COLO829 (cell line): ENCODE data around the gene ST3GAL3.

Experiments
- DNase-seq: peaks from one replicate; pipeline ENCODE4 v3.0.0; 2012; ENCODE audit warnings: low spot score

Gene ST3GAL3

DNA sequence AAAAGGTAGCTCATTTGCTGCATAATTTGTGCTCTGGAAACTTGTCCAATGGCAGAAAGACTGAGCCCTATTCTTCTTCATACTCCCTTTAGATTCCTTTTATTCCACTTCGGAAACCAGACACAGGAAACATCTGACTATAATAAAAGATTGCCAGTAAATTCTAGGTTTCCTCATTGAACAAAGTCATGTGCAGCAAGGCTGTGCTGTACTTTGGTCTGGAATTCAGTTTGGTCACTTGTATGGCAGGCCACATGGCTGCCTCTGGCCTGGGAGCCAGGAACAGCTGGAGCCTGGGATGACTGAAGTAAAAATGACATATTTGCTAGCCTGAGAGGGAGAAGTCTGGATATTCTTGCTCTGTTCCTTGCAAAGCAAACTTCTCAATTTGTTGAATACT, 79.6 kb downstream of the ST3GAL3 start:
- no peak for DNase-seq

DNA sequence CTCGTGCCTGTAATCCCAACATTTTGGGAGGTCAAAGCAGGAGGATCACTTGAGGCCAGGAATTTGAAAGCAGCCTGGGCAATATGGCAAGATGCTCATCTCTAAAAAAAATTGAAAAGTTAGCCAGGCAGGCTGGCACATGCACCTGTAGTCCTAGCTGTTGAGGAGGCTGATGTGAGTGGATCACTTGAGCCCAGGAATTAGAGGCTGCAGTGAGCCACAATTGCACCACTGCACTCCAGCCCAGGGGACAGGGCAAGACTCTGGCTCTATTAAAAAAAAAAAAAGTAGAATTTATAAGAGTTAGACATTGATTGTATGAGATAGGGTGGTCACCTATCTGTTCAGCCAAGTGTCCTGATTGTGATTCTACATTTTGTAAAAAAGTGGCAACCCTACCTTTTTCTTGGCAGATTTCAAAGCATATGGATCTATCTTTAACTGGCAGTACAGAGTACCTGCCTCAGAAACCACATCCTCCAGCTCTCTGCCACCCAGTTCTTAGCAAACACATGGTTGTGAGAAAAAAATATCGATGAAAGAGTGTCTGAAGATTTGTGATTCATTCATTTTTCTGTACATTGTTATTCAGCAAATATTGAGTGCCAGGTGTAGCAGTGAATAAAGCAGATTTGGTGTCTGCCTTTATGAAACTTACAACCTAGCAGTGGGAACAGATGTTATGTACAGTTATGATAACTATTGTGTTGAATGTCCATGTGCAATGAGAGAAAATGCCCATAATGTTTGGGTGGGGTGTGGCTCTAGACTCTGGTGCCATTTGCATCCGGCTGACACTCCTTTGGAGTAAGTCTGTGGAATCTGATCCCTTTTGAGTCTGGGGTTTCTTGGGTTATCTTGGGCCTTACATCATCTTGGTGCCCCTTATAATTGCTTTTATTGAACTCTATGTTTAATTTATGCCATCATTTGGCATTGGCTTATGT, 82.5 kb downstream of the ST3GAL3 start:
- DNase-seq = no peak

DNA sequence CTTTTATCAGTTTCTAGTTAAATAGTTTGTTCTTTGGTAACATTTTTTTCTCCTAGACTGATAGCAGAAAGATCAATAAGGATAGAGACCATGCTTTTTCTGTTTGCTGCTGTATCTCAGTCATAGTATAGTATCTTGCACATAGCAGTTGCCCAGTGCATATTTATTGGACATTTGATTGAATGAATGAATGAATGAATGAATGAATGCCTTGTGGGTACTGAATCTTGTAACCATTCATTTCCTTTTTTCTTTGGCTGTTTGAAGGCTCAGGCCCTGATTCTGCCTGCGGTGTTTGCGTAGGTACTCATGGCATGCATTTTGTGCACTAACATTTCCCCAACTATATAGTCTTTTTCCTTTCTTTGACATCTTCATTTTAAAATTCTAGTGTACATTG, 83.9 kb downstream of the ST3GAL3 start:
- no peak for DNase-seq

DNA sequence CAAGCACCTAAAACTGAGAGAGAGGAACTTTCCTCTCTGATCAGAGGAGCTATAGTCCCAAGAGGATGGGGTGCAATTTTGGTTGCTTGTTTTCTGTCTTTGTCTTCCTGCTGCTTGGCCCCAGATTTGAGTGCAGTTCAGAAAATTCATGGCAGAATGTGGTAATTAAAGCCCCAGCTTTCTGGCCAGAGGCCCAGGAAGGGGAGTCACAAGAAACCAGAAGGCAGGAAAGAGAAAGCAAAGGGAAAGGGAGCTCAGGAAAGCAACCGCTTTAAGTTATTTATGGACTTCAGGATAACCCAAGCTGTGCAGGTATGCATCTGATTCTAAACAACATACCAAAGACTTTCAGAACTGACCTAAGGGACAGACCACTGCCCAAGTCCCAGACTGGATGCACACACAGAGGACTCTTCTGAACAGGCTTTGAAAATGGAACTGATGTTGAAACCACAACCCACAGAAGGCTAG, 88.8 kb downstream of the ST3GAL3 start:
- DNase-seq = no peak

DNA sequence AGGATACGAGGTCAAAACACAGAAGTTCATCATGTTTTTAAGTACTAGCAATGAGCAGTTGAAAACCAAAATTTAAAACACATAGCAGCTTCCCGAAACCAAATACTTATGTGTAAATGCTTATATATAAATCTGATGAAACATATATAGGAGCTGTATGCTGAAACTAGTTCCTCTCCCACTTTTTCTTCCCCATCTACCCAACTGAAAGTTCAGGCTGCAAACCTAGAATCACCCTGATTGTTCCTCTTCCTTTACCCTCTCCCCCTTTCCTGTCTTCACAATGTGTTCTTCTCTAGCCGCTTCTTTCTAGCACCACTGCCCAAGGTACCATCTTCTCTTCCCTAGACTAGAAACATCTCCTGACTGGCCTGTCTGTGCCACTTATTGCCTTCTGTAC, 90.6 kb downstream of the ST3GAL3 start:
- no peak for DNase-seq

DNA sequence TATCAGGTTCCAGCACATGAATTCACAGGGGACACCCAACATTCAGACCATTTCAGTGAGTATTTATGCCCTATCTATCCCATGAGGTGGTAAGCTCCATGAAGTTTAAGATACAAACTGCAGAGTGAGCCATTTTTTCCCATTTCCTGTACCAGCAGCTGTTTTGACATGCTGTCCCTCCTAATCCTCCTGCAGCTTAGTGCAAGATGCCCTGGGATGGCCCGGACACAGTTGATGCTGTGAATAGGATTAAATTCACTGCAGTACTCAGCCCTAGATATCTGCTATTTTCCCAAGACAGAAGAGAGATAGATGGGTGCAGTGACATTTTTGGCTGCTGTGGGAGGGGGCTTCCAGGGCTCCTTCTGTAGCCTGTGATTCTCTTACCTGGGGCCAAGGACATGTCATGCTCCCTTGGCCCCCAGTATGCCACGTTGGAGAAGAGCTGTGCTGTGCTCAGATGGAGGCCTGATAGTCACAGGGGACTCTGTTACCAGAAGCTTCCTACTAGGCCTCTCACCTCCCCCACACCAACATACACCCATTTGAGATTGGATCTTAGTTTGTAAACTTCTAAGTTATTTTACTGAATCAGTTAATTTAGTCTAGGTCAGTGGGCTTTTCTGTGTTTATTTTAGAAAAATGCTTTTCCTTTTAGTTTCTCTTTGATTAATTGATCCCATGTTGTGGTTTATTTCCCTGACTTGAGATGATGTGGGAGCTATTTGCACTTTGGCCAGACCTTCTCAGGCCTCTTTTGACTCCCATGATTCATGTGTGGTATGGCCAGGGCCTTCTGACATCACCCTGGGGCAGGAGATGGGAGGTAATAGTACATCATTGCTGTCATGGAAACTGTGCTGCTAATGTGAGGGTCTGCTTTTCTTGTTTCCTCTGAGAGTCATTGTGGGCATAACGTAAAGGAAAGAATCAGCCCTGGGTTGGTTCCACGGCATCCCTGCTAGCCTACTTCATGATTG, 92.6 kb downstream of the ST3GAL3 start:
- no peak for DNase-seq

DNA sequence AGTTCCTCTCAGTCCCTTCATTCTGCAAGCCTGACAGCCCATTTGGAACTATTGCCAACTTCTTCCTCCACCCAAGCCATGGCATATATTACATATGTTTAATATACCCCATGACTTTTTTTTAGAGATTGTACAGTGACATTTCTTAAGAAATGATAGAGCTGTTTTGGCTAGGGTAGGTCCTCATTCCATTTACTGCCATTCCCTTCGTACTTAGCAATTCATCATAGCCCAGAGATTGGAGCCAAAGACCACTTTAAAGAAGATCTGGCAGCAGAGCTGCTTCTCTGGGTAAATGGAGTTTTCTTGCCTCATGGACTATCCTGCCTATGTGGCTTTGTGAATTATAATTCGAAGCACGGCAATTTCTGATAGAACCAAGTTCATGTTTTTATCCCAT, 93.4 kb downstream of the ST3GAL3 start:
- no peak for DNase-seq

DNA sequence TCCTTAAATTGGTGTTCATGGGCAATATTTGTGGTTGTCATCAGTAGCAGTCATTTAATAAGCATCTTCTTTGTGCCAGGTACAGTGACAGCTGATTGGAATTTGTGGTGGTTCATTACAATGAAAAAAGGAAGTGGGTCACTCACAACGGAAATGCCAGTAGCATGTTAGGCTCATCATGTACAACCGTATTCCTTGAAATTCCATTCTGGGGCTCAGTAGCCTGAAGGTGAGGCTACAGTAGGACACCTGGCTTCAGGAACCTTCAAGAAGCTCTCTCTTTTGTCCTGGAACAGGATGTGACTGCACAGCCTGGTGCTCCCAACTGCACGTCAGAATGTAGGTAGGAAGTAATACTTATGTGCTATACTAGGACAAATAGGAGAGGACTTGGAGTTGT, 93.9 kb downstream of the ST3GAL3 start:
- DNase-seq = no peak

DNA sequence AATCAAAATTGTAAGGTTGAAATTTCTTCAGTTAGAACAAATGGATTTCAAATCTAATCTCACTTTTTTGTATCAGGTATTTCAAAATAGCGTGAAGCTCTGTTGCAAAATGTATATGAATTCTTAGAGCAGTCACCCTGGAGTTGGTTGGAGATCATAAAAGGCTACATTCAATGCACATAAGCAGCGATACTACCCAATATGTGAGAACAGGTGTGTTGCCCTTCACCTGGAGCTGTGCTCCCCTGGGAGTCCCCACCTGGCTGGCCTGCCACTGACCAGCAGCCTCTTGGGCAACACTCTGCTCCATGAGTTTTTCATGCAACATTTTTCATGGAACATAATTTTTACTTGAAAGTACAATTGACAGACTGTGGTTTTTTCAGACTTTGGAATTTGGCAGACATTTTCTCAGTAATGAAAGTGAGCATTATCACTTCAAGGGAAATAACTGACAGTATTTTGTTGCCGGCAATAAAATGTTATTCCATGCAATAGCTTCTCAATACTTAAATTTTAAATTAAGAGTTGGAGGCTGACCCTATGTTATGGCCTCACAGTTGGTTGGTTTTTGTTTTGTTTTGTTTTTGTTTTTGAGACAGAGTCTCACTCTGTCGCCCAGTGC, 95.1 kb downstream of the ST3GAL3 start:
- DNase-seq = no peak

DNA sequence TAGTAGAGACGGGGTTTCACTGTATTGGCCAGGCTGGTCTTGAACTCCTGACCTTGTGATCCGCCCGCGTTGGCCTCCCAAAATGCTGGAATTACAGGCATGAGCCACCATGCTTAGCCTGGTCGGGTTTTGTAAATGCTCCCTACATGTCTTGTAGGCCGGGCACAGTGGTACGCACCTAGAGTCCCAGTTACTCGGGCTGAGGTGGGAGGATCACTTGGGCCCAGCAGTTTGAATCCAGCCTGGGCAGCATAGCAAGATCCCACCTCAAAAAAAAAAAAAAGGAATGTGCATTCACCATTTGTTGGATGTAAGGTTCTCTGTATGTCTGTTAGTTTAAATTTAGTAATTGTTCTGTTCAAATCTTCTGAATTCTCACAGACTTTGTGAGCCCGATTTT, 95.8 kb downstream of the ST3GAL3 start:
- DNase-seq = no peak

DNA sequence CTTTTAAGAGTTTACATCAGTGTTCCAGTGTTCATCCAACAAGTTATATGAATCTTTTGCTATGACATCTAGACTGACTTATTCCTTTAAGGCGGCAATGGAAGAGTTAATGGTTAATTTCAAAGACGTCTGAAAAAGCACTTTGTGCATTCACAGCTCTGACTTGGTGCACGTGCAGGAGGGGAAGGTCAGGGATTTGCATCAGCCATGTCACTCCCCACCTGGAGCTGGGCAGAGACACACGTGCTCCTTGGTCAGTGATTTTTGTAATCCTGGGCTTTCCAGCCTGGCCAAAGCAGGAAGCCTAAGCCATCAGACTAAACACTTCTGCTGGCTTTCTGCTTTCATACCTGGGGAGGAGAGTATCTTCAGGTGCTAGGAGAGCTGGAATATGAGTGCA, 96.3 kb downstream of the ST3GAL3 start:
- no peak for DNase-seq

DNA sequence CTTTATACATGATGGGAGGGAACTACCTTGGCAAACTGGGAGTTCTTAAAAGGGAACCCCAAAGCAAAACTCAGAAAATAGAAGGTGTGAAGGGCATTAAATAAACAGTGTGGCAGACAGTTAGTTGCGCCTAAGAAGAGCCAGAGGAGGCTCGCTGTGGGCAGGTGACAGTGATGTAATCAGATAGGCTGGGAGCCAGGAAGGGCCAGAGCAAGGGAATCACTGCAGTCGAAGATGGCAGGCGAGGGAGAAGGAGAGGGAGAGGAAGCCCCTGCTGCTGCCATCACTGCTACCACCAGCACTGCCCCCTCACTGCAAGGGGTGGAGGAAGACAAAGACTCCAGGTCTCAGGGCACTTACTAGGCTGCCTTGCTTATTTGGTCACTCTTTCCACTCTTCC, 97.2 kb downstream of the ST3GAL3 start:
- no peak for DNase-seq

DNA sequence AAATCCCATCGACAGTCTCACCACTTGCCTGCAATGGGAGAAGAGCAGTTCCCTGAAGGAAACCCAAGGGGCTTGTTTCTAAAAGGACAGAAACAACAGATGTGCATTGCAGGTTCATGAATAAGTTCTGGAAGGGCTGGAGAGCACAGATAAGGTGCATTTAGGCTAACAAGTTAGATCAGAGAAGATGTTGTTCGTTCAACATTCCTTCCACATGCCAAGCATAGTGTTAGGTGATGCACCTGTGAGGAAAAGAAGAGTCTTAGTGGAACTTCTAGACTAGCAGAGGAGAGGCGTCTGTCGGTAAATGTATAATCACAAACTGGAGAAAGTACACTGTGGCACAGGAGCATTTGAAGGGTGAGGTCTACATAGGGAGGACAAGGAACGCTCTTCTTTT, 98.0 kb downstream of the ST3GAL3 start:
- DNase-seq = no peak

DNA sequence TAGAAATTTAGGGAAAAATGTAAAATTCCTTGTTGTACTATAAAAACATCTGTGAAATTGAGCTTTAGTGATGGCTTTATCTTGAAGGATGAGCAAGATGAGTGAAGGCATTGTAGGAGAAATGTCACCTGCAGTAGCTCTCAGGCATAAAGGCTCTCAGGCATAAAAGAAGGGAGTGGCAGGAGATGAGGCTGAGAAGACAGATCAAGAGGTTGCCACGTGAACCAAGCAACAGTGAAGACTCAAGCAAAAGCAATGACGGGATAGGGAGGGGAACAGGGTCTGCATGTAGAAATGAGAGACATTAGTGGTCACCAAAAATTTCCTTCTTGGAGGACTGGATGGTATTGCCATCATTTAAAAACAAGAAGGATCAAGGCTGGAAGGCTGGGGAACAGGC, 98.8 kb downstream of the ST3GAL3 start:
- DNase-seq = no peak

DNA sequence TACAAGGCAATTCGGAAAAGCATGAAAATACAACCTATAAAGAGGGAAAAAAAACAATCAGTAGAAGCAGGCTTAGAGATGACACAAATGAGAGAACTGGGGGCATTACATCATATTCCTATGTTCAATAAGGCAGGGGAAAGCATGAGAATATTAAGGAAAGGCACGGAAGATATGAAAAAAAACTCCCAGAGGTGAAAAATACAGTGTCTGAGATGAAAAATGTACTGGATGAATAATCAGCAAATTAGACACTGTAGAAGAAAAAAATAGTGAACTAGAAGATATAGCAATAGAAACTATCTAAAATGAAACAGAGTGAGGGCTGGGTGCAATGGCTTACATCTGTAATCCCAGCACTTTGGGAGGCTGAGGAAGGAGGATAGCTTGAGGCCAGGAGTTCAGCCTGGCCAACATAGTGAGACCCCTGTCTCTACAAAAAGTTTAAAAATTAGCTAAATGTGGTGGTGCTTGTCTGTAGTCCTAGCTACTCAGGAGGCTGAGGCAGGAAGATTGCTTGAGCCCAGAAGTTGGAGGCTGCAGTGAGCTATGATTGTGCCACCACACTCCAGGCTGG, 101.8 kb downstream of the ST3GAL3 start:
- DNase-seq = no peak

DNA sequence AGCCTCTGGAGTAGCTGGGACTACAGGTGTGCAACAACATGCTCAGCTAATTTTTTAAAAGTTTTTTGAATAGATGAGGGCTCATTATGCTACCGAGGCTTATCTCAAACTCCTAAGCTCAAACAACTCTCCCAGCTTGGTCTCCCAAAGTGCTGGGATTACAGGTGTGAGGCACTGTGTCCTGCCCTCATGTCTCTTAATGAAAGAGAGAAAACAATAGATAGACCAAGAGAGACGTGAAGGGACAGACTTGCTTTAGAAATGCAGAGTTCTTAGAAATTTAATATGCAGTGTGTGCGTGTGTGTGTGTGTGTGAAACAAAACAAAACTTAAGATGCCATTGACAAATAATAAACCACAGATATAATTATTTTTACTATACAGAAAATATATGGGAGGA, 105.2 kb downstream of the ST3GAL3 start:
- DNase-seq = no peak

DNA sequence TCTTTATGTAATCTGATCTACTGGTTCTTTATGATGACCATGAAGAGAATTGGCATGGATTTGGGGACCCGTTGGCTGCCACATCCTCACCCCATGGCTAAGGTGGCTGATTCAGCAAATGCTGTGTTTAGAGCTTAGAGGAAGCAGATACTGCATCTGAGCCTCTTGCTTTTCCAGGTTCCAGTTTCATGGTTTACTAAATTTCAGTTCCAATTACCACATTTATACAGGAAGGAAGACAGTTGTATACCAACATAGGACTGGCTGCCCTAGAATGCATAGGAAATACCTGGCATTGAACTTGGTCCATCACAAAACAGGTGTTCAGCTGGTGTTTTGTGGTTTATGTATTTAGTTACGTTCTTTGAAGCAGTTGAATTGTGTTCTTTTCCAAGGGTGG, 107.1 kb downstream of the ST3GAL3 start:
- no peak for DNase-seq

DNA sequence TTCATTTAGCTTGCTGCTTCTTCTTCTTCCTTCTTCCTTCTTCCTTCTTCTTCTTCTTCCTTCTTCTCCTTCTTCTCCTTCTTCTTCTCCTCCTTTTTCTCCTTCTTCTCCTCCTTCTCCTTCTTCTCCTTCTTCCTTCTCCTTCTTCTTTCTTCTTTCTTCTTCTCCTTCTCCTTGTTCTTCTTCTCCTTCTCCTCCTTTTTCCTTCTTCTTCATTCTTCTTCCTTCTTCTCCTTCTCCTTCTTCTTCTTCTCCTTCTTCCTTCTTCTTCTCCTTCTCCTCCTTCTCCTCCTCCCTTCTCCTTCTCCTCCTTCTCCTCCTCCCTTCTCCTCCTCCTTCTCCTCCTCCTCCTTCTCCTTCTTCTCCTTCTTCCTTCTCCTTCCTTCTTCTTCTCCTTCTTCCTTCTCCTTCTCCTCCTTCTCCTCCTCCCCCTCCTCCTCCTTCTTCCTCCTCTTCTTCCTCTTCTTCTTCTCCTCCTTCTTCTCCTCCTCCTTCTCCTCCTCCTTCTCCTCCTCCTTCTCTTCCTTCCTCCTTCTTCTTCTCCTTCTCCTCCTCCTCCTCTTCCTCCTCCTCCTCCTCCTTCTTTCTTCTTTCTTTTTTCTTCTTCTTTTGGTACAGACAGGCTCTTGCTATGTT, 110.1 kb downstream of the ST3GAL3 start:
- no peak for DNase-seq

DNA sequence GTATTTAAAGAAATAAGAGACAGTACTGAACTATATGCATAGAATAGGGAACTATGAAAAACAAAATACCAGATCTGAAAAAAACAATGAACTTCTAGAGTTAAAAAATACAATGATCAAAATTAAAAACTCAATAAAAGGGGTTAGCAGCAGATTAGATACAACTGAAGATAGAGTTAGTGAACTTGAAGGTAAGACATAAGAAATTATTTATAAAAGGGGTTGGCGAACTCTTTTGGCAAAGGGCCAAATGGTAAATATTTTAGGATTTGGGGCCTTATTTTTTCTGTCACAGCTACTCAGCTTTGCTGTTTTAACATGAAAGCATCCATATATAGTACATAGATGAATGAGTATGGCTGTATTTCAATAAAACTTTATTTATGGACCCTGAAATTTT, 111.4 kb downstream of the ST3GAL3 start:
- DNase-seq = no peak

DNA sequence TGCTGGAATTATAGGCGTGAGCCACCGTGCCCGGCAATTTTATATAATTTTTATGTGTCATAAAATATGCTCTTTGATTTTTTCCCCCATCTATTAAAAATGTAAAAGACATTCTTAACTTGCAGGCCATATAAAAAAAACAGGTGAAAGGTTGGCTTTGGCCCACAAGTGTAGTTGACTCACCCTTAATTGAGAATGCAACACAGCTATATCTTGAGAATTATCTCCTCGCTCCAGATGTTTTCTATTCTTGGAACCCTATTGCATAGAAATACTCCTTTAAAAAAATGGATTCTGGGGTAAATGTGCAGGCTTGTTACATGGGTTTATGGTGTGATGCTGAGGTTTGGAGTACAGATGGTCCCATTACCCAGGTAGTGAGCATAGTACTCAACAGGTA, 112.0 kb downstream of the ST3GAL3 start:
- DNase-seq = no peak

DNA sequence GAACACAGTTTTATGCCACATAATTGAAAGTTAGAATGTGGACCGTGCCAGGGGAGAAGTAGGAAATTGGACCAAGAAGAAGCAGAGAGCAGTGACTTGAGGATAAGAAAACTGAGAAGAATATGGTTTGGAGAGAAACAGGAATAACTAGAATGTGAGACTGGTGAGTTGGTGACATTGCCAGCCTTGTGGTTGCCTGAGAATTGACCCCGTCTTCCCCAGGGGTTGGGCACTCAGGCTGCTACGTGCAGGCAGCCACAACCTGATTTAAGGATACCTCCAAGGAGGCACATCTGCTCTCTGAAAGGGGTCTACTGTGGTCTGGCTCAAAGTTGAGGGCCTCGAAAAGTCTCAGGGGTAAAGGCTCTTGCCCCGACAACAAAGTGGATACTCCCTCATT, 114.1 kb downstream of the ST3GAL3 start:
- no peak for DNase-seq
